GM11168 (cell line): ENCODE measurements around the gene LYZL1.
"Not testable (repeated sequence)": the region's sequence is repeated elsewhere in the genome, so short reads cannot be mapped to it uniquely, and the experiment has no call there.

Source experiments
- in situ Hi-C: fragments of 300-500 bp; cut with MboI; formaldehyde crosslinking; loops from one replicate; pipeline ENCODE4 v1.12.0; 2022; ENCODE audit warnings: low sequenced_read_pairs; ENCODE audit not compliant: unreplicated experiment

LYZL1 gene

GRCh38 chr10:29358010-29358616 lies 69.2 kb downstream of the LYZL1 start:
- in situ Hi-C loops, result no loop called here

GRCh38 chr10:29360215-29360853 lies 71.5 kb downstream of the LYZL1 start:
- in situ Hi-C loops, result not testable (repeated sequence)
